Small intestine (tissue), 7 donors: ENCODE data around the gene METTL24. TPM values are rescaled to one million over a fixed set of nuclear protein-coding genes. Genes with fewer than 3 reads are reported as not detected.
A peak's percentile ranks its signal among the peaks of the same experiment; 100 is the strongest.

ENCODE experiments used
- DNase-seq, 2 donors: peaks; one replicate each; pipeline versions ENCODE4 v3.0.0 to v3.0.0-alpha.2; 2013
- FAIRE-seq: peaks from 2 replicates; lab custom pipeline; 2012; peaks lifted over from hg19 to GRCh38; lab: Jason Lieb, UNC
- H3K27ac ChIP-seq, 3 donors: one replicate each; pipeline ENCODE4 v1.5.1; 2013; ENCODE audit warnings: low read length in 2 of 3, mild to moderate bottlenecking in 2 of 3, control low read depth in 1 of 3, inconsistent platforms in 1 of 3, low read depth in 1 of 3, moderate library complexity in 1 of 3
- H3K27me3 ChIP-seq, 3 donors: one replicate each; pipeline ENCODE4 v1.6.1; 2013; ENCODE audit warnings: low read length in 3 of 3, inconsistent platforms in 1 of 3; ENCODE audit not compliant: control insufficient read depth in 3 of 3, insufficient read depth in 3 of 3
- H3K36me3 ChIP-seq, 3 donors: one replicate each; pipeline ENCODE4 v1.6.1; 2013; ENCODE audit warnings: low read length in 3 of 3, inconsistent platforms in 1 of 3, low read depth in 1 of 3, mild to moderate bottlenecking in 1 of 3, moderate library complexity in 1 of 3; ENCODE audit not compliant: control insufficient read depth in 3 of 3, insufficient read depth in 2 of 3
- H3K4me1 ChIP-seq, 3 donors: one replicate each; pipeline ENCODE4 v1.6.1; 2013; ENCODE audit warnings: low read length in 2 of 3, inconsistent platforms in 1 of 3, low read depth in 1 of 3, mild to moderate bottlenecking in 1 of 3, moderate library complexity in 1 of 3; ENCODE audit not compliant: control insufficient read depth in 3 of 3, insufficient read depth in 2 of 3
- H3K4me3 ChIP-seq, 3 donors: one replicate each; pipeline ENCODE4 v1.5.1; 2013; ENCODE audit warnings: low read length in 3 of 3, control low read depth in 1 of 3, inconsistent platforms in 1 of 3, low read depth in 1 of 3, mild to moderate bottlenecking in 1 of 3, moderate library complexity in 1 of 3
- H3K9me3 ChIP-seq, 2 donors: one replicate each; pipeline ENCODE4 v1.6.1; 2013; ENCODE audit warnings: low read depth in 1 of 2, low read length in 1 of 2; ENCODE audit not compliant: control insufficient read depth in 2 of 2, insufficient read depth in 1 of 2
- WGBS, 3 donors: extraction: QIAGEN DNeasy Blood & Tissue Kit; methylation state at CpG; one replicate each; pipeline ENCODE4 v1.1.7; 2013; 5-methylcytosine and 5-hydroxymethylcytosine counted together
- polyA plus RNA-seq, 4 donors: library from polyadenylated mRNA; stranded (reverse) in 3 of 4; unstranded in 1 of 4; fragments of 200-250 nt in 3 of 4; fragments of 120-200 nt in 1 of 4; gene quantifications; one replicate each; pipeline versions ENCODE4 v1.2.1 to v1.2.3, GENCODE V29; 2013
- donor health status: healthy with polysubstance abuse.
- donor health status: control.
- donor health status: control.
- donor health status: Bipolar disorder and iron deficiency.
- donor health status: healthy.

The METTL24 gene
- polyA plus RNA-seq, 4 donors = 0.66 to 1.1 TPM; not detected in 2

GRCh38 chr6:110338820-110339470 is 19.2 kb downstream of the METTL24 start:
- H3K4me3 ChIP-seq = no peak overlapping the region
- no peak for FAIRE-seq
- 80 to 84% (median 82%) methylated on average over 3 of the region's 3 CpGs for WGBS, 3 donors

GRCh38 chr6:110337486-110337885 is 20.7 kb downstream of the METTL24 start:
- Histone ChIP-seq H3K27ac (no peak overlapping the region), H3K4me3 (no peak overlapping the region), H3K4me1 (no peaks in the 10 kb centered on the region), H3K27me3 (peaks cover 0 to 2% (median 0%) of the 10 kb centered on the region in 3 donors), H3K36me3 (no peaks in the 10 kb centered on the region), H3K9me3 (no peaks in the 10 kb centered on the region)
- FAIRE-seq = no peak
- 70 to 94% (median 94%) methylated on average over 1 of the region's 1 CpG for WGBS, 3 donors
- DNase-seq = no peak

More at GRCh38 chr6:110338820-110339470, 19.2 kb downstream of the METTL24 start:
- no peak for DNase-seq
- H3K36me3 ChIP-seq = no peaks in the 10 kb centered on the region
- H3K27me3 ChIP-seq = peaks cover 0 to 2% (median 0%) of the 10 kb centered on the region in 3 donors
- H3K9me3 ChIP-seq = no peaks in the 10 kb centered on the region
- H3K4me1 ChIP-seq = no peaks in the 10 kb centered on the region
- H3K27ac ChIP-seq = no peak overlapping the region

GRCh38 chr6:110334423-110335180 is 23.5 kb downstream of the METTL24 start:
- H3K27ac ChIP-seq = no peak overlapping the region
- H3K4me1 ChIP-seq = peaks cover 0 to 8% (median 0%) of the 10 kb centered on the region in 3 donors
- H3K4me3 ChIP-seq = no peak overlapping the region
- H3K9me3 ChIP-seq = no peaks in the 10 kb centered on the region
- H3K27me3 ChIP-seq = peaks cover 0 to 3% (median 2%) of the 10 kb centered on the region in 3 donors
- WGBS, 3 donors = 61 to 71% (median 68%) methylated on average over 9 of the region's 9 CpGs
- FAIRE-seq = no peak
- DNase-seq = no peak
- no peaks in the 10 kb centered on the region for H3K36me3 ChIP-seq

- Histone ChIP-seq H3K27ac (no peak overlapping the region), H3K4me3 (no peak overlapping the region), H3K9me3 (no peaks in the 10 kb centered on the region), H3K27me3 (peaks cover 0 to 6% (median 2%) of the 10 kb centered on the region in 3 donors), H3K36me3 (no peaks in the 10 kb centered on the region), H3K4me1 (peaks cover 0 to 18% (median 2%) of the 10 kb centered on the region in 3 donors)
- DNase-seq (no peak), FAIRE-seq (no peak)
- 73 to 87% (median 79%) methylated on average over 6 of the region's 6 CpGs for WGBS, 3 donors
These were observed 25.9 kb downstream of the METTL24 start for GRCh38 chr6:110332281-110332680.

GRCh38 chr6:110331816-110332215 is 26.3 kb downstream of the METTL24 start:
- H3K4me1 ChIP-seq = peaks cover 0 to 18% (median 2%) of the 10 kb centered on the region in 3 donors
- H3K27me3 ChIP-seq = peaks cover 0 to 6% (median 2%) of the 10 kb centered on the region in 3 donors
- WGBS, 3 donors = 79 to 88% (median 83%) methylated on average over 4 of the region's 4 CpGs
- FAIRE-seq = no peak
- H3K9me3 ChIP-seq = no peaks in the 10 kb centered on the region
- H3K36me3 ChIP-seq = no peaks in the 10 kb centered on the region
- no peak for DNase-seq
- no peak overlapping the region for H3K27ac ChIP-seq
- no peak overlapping the region for H3K4me3 ChIP-seq

GRCh38 chr6:110331390-110331789 is 26.8 kb downstream of the METTL24 start:
- WGBS, 3 donors = 80 to 89% (median 82%) methylated on average over 3 of the region's 3 CpGs
- no peaks in the 10 kb centered on the region for H3K9me3 ChIP-seq
- no peak overlapping the region for H3K27ac ChIP-seq
- no peaks in the 10 kb centered on the region for H3K36me3 ChIP-seq
- no peak for FAIRE-seq
- DNase-seq = no peak
- no peak overlapping the region for H3K4me3 ChIP-seq
- peaks cover 0 to 6% (median 2%) of the 10 kb centered on the region in 3 donors for H3K27me3 ChIP-seq
- H3K4me1 ChIP-seq = peaks cover 0 to 18% (median 2%) of the 10 kb centered on the region in 3 donors

GRCh38 chr6:110329714-110330436 is 28.3 kb downstream of the METTL24 start:
- peak overlapping the region in 2 of 3 donors; percentile 30 to 60 for H3K27ac ChIP-seq
- H3K4me1 ChIP-seq = peaks cover 0 to 18% (median 2%) of the 10 kb centered on the region in 3 donors
- H3K9me3 ChIP-seq = no peaks in the 10 kb centered on the region
- peaks cover 0 to 6% (median 2%) of the 10 kb centered on the region in 3 donors for H3K27me3 ChIP-seq
- H3K4me3 ChIP-seq = no peak overlapping the region
- DNase-seq (peak; percentile 9 to 52), FAIRE-seq (no peak)
- WGBS, 3 donors = 24 to 40% (median 29%) methylated on average over 19 of the region's 19 CpGs
- no peaks in the 10 kb centered on the region for H3K36me3 ChIP-seq

- Histone ChIP-seq H3K4me3 (no peak overlapping the region), H3K27ac (peak overlapping the region in 1 of 3 donors; percentile 60), H3K36me3 (no peaks in the 10 kb centered on the region), H3K4me1 (peaks cover 0 to 18% (median 2%) of the 10 kb centered on the region in 3 donors), H3K9me3 (no peaks in the 10 kb centered on the region), H3K27me3 (peaks cover 0 to 6% (median under 1%) of the 10 kb centered on the region in 3 donors)
- 15 to 30% (median 15%) methylated on average over 7 of the region's 7 CpGs for WGBS, 3 donors
- no peak for FAIRE-seq
- DNase-seq = no peak
These were observed 28.8 kb downstream of the METTL24 start for GRCh38 chr6:110329348-110329713.
